Neural cell (in vitro differentiated cells): ENCODE results near the gene MTCH1. TPM values are rescaled to one million over a fixed set of nuclear protein-coding genes. Genes with fewer than 3 reads are reported as not detected.

Experiments
- H2AFZ ChIP-seq: fragments of 200-600, 300-800 bp; sonication (generic), shearing (Covaris generic); 2 replicates; pipeline ENCODE4 v1.6.0; 2014; ENCODE audit warnings: low read depth, mild to moderate bottlenecking, antibody characterized with exemption, low read length, moderate library complexity
- H3F3A ChIP-seq: fragments of 200-600 bp; shearing (Covaris generic); 2 replicates; pipeline ENCODE4 v1.6.1; 2016; ENCODE audit warnings: mild to moderate bottlenecking, moderate library complexity, mixed read lengths, antibody characterized with exemption, low read length; ENCODE audit not compliant: insufficient read depth, poor library complexity, severe bottlenecking
- H3K27ac ChIP-seq: fragments of 200-600, 300-800 bp; sonication (generic), shearing (Covaris generic); 2 replicates; pipeline ENCODE4 v1.5.1; 2014; ENCODE audit warnings: mild to moderate bottlenecking, low read length, moderate library complexity
- H3K27me3 ChIP-seq: fragments of 300-800, 200-600 bp; sonication (generic), shearing (Covaris generic); 2 replicates; pipeline ENCODE4 v1.6.0; 2014; ENCODE audit warnings: mild to moderate bottlenecking, low read depth, low read length, moderate library complexity; ENCODE audit not compliant: insufficient read depth
- H3K36me3 ChIP-seq: fragments of 300-800, 200-600 bp; sonication (generic), shearing (Covaris generic); 2 replicates; pipeline ENCODE4 v1.5.1; 2014; ENCODE audit warnings: mild to moderate bottlenecking, antibody characterized with exemption, low read length, moderate library complexity; ENCODE audit not compliant: insufficient read depth
- H3K4me2 ChIP-seq: fragments of 300-800, 200-600 bp; sonication (generic), shearing (Covaris generic); 2 replicates; pipeline ENCODE4 v1.6.0; 2014; ENCODE audit warnings: mild to moderate bottlenecking, low read length
- H3K4me3 ChIP-seq: fragments of 300-800, 200-600 bp; sonication (generic), shearing (Covaris generic); 2 replicates; pipeline ENCODE4 v1.5.1; 2014; ENCODE audit warnings: mild to moderate bottlenecking, low read length, moderate library complexity
- H3K79me2 ChIP-seq: fragments of 200-600 bp; shearing (Covaris generic); replicated peaks from 2 replicates; pipeline ENCODE4 v1.6.0; 2014; ENCODE audit warnings: mild to moderate bottlenecking, low read length, moderate library complexity; ENCODE audit not compliant: insufficient read depth
- H3K9ac ChIP-seq: fragments of 300-800, 200-600 bp; sonication (generic), shearing (Covaris generic); 2 replicates; pipeline ENCODE4 v1.6.1; 2016; ENCODE audit warnings: mild to moderate bottlenecking, low read length, mixed read lengths
- H3K9me2 ChIP-seq: fragments of 200-600 bp; shearing (Covaris generic); 2 replicates; pipeline ENCODE4 v1.6.1; 2016; ENCODE audit warnings: mild to moderate bottlenecking, low read length, mixed read lengths; ENCODE audit not compliant: insufficient read depth
- H3K9me3 ChIP-seq: fragments of 200-600, 300-800 bp; sonication (generic), shearing (Covaris generic); 2 replicates; pipeline ENCODE4 v1.6.1; 2016; ENCODE audit warnings: mild to moderate bottlenecking, mixed run types, low read length, moderate library complexity, mixed read lengths
- H4K20me1 ChIP-seq: fragments of 200-600 bp; shearing (Covaris generic); 2 replicates; pipeline ENCODE4 v1.6.1; 2016; ENCODE audit warnings: mild to moderate bottlenecking, mixed run types; ENCODE audit not compliant: insufficient read depth
- CTCF ChIP-seq: fragments of 450-650 bp; IDR thresholded peaks from 2 replicates; pipeline ENCODE4 v1.5.1; 2014; ENCODE audit warnings: antibody characterized with exemption, mild to moderate bottlenecking, moderate library complexity; ENCODE audit not compliant: poor library complexity, severe bottlenecking
- EP300 ChIP-seq: fragments of 450-650 bp; conservative IDR thresholded peaks from 2 replicates; pipeline ENCODE4 v1.6.1; 2014; ENCODE audit warnings: antibody characterized with exemption, mild to moderate bottlenecking, moderate library complexity; ENCODE audit not compliant: poor library complexity, severe bottlenecking
- EZH2 ChIP-seq: fragments of 200-600, 300-800 bp; shearing (Covaris generic), sonication (generic); IDR thresholded peaks from 2 replicates; pipeline ENCODE4 v1.6.1; 2014; ENCODE audit warnings: antibody characterized with exemption, low read length, borderline replicate concordance, mild to moderate bottlenecking; ENCODE audit not compliant: insufficient read depth, poor library complexity, severe bottlenecking
- MXI1 ChIP-seq: fragments of 450-650 bp; conservative IDR thresholded peaks from 2 replicates; pipeline ENCODE4 v1.6.1; 2014; ENCODE audit warnings: antibody characterized with exemption, mild to moderate bottlenecking; ENCODE audit not compliant: poor library complexity, severe bottlenecking
- POLR2AphosphoS5 ChIP-seq: IDR thresholded peaks from 2 replicates; pipeline ENCODE4 v1.6.1; 2012
- RAD21 ChIP-seq: fragments of 450-650 bp; conservative IDR thresholded peaks from 2 replicates; pipeline ENCODE4 v1.6.1; 2014; ENCODE audit warnings: antibody characterized with exemption, mild to moderate bottlenecking, moderate library complexity
- REST ChIP-seq: IDR thresholded peaks from 2 replicates; pipeline ENCODE4 v1.6.1; 2012; ENCODE audit warnings: borderline replicate concordance
- SMC3 ChIP-seq: fragments of 450-650 bp; conservative IDR thresholded peaks from 2 replicates; pipeline ENCODE4 v1.6.1; 2014; ENCODE audit warnings: antibody characterized with exemption, mild to moderate bottlenecking, moderate library complexity; ENCODE audit not compliant: poor library complexity
- TAF1 ChIP-seq: IDR thresholded peaks from 2 replicates; pipeline ENCODE4 v1.6.1; 2012; ENCODE audit warnings: low read depth
- polyA plus RNA-seq: library from polyadenylated mRNA; depleted of rRNA; stranded (reverse); fragments of >200 nt; gene quantifications from 2 replicates; pipeline ENCODE4 v1.2.3, GENCODE V29; 2014

Gene MTCH1
- polyA plus RNA-seq, 1 donor from 2014 or later, result 217 TPM

GRCh38 chr6:36927691-36928546, 58.1 kb downstream of the MTCH1 start:
- no peak for TF ChIP-seq SMC3
- no peak for TF ChIP-seq REST
- Histone ChIP-seq H3K9me3 (no peaks in the 10 kb centered on the region), H3K4me2 (no peak overlapping the region)

GRCh38 chr6:36926708-36927513, 59.1 kb downstream of the MTCH1 start:
- H3K4me2 ChIP-seq, result no peak overlapping the region
- H3K9me2 ChIP-seq, result no peaks in the 10 kb centered on the region
- H3K79me2 ChIP-seq, result no peaks in the 10 kb centered on the region
- H2AFZ ChIP-seq, result no peak overlapping the region
- no peaks in the 10 kb centered on the region for H3K27me3 ChIP-seq
- no peaks in the 10 kb centered on the region for H4K20me1 ChIP-seq
- no peaks in the 10 kb centered on the region for H3K9me3 ChIP-seq
- no peaks in the 10 kb centered on the region for H3F3A ChIP-seq
- no peaks in the 10 kb centered on the region for H3K36me3 ChIP-seq
- TF ChIP-seq MXI1, result no peak
- no peak for TF ChIP-seq EP300
- no peak for TF ChIP-seq RAD21
- TF ChIP-seq TAF1, result no peak
- no peak for TF ChIP-seq SMC3
- TF ChIP-seq POLR2AphosphoS5, result no peak
- TF ChIP-seq CTCF, result no peak
- TF ChIP-seq EZH2, result no peak
- TF ChIP-seq REST, result no peak
- H3K9ac ChIP-seq, result no peak overlapping the region
- H3K27ac ChIP-seq, result no peak overlapping the region
- H3K4me3 ChIP-seq, result no peak overlapping the region

More at GRCh38 chr6:36927691-36928546, 58.1 kb downstream of the MTCH1 start:
- H3K27me3 ChIP-seq, result no peaks in the 10 kb centered on the region
- no peak overlapping the region for H2AFZ ChIP-seq
- no peak overlapping the region for H3K9ac ChIP-seq
- no peak overlapping the region for H3K27ac ChIP-seq
- H3K4me3 ChIP-seq, result no peak overlapping the region
- no peaks in the 10 kb centered on the region for H4K20me1 ChIP-seq
- no peaks in the 10 kb centered on the region for H3F3A ChIP-seq
- no peaks in the 10 kb centered on the region for H3K9me2 ChIP-seq
- no peaks in the 10 kb centered on the region for H3K79me2 ChIP-seq
- H3K36me3 ChIP-seq, result no peaks in the 10 kb centered on the region
